ENCODE data around the gene GPATCH11. TPM values are rescaled to one million over a fixed set of nuclear protein-coding genes. Genes with fewer than 3 reads are reported as not detected.

GPATCH11 gene
- 10 to 100 TPM; 10.3 to 12.1 TPM for total RNA-seq

DNA sequence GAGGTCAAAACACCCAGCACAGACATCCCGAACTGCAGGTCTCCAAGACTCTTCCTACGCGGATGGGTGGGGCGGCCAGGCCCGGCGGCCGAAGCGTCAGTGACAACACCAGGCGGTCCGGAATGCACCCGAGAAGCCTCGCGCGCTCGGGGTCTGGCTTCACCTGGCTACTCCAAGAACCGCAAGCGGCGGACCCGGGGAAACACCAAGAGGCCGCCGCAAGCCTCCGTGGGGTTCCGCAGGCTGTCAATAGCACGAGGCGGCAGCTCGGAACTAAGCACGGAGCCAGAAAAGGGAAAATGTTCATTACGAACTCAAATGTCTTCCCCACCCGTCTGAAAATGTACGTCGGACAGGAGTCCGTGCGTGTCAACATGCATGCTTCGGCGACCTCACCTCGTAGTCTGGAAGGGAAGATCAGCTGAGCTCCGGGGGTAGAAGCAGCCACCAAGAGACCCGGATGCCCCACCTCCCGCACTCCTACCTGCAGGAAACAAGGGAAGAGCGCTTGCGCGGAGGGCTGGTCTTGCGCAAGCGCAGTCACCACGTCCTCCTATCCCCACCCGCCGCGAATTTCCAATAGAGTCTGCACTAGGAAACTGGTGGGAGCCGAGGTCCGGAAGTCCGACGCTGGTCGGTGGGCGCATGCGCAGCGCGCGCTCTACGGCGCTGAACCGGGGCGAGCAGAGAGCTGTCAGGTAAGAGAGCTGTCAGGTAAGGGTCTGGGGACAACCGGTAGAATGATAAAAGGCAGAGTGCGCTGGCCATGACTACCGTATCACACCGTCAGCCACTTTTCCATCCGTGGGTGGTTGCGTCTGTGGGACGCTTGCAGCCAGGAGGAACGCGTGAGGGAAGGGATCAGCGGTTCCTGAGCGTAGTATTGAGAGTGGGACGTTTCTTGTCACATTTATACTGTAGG lies at the start of gene GPATCH11, which contains the start of gene HEATR5B:
Gene GPATCH11, plus strand, starts transcription at position 646 of the 922 bp plus-strand sequence. CDS start 3,864 bp downstream, outside the sequence.
Gene HEATR5B, minus strand, starts transcription at position 500 of the 922 bp plus-strand sequence. CDS start 958 bp downstream, outside the sequence.
- H3K27ac Mint-ChIP-seq, result no peak within 1 kb of the TSS
- no peaks in the 10 kb centered on the region for H3K27me3 Mint-ChIP-seq
- peaks cover 23% of the 10 kb centered on the region for H3K36me3 Mint-ChIP-seq
- POLR2A ChIA-PET, result interaction anchor here (0.9 to 4.2 kb wide), 3 partner anchors 72 to 118 kb away, joined by 3 to 27 read pairs (median 5); partner anchors contain the start of genes EIF2AK2 and STRN
- H3K4me3 Mint-ChIP-seq, result no peak within 1 kb of the TSS
- peak; percentile 95 for ATAC-seq (ENCODE audit: low read depth)
- peak; percentile 89 for DNase-seq
- H3K9me3 Mint-ChIP-seq, result no peaks in the 10 kb centered on the region
- peaks cover 30% of the 10 kb centered on the region for H3K4me1 Mint-ChIP-seq

DNA sequence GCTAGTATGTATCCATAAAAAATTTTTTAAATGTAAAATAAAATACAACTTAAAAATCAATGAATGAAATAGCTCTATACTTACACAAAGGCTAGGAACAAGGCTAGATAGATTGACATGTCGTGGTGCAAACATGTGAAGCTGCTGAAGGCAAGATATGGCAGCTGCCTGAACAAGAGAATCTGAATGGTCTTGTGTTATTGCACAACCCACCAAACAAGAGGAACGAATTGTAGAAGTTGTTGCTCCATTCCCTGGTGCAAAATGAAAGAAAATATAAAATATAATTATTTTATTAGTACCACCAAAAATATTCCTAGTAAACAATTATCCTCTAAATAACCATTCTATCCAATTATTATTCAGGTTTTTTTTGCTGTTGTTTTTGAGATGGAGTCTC lies 46.5 kb upstream of the GPATCH11 start:
- H3K27ac Mint-ChIP-seq, result no peak overlapping the region
- H3K9me3 Mint-ChIP-seq, result no peaks in the 10 kb centered on the region
- no peak overlapping the region for H3K4me3 Mint-ChIP-seq
- DNase-seq, result no peak
- no peaks in the 10 kb centered on the region for H3K27me3 Mint-ChIP-seq
- H3K4me1 Mint-ChIP-seq, result no peaks in the 10 kb centered on the region
- H3K36me3 Mint-ChIP-seq, result peaks cover 11% of the 10 kb centered on the region
- POLR2A ChIA-PET, result no interaction called here
- ATAC-seq (ENCODE audit: low read depth), result no peak

DNA sequence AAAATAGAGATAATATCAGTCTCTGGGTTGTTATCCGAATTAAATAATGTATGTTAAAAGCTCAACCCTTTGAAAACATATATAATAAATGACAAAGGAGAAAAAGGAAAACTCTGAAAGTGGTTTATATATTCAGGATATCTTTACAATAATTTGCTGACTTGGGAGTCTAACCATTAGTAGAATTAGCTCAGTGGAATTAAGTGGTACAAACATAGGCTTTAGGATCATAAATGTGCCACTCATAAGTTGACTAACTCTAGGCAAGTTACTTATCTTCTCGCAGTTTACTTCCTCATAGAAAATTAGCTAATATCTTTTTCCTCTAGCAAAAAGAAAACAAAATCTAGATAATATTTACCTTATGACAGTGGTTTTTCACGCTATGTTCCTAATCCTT lies 44.7 kb upstream of the GPATCH11 start:
- POLR2A ChIA-PET, result no interaction called here
- Mint-ChIP-seq H3K9me3 (no peaks in the 10 kb centered on the region), H3K4me1 (no peaks in the 10 kb centered on the region), H3K27me3 (no peaks in the 10 kb centered on the region), H3K4me3 (no peak overlapping the region), H3K36me3 (peaks cover 12% of the 10 kb centered on the region), H3K27ac (no peak overlapping the region)
- DNase-seq, result no peak
- no peak for ATAC-seq (ENCODE audit: low read depth)

DNA sequence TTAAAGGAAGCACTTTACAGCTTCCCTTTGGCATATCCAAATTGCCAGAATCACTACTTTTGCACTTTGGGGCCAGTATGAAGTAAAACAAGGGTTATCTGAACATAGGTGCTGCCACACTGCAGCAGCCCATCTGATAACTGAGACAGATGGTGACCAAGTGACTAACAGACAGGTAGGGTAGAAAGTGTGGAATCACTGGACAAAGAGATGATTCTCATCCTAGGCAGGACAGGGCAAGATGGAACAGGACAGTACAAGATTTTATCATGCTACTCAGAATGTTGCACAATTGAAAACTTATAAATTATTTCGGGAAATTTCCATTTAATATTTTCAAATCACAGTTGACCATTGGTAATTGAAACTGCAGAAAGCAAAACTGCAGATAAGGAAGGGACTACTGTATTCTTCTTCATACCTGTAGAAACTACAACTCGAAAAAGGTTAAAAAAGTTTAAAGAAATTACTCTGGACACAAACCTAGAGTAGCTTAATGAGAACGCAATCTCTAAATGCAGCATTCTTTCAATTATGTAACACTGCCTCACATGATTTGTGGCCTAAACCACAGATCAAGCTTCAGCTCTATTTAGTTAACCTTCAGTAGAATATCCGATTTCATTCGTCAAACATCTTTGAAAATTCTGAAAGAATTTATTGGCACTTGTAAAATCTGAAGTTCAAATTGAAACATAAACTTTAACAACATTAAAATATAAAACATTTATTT lies 31.6 kb upstream of the GPATCH11 start:
- Mint-ChIP-seq H3K9me3 (no peaks in the 10 kb centered on the region), H3K27me3 (no peaks in the 10 kb centered on the region), H3K27ac (no peak overlapping the region), H3K4me1 (no peaks in the 10 kb centered on the region), H3K4me3 (no peak overlapping the region), H3K36me3 (peaks cover 18% of the 10 kb centered on the region)
- POLR2A ChIA-PET, result no interaction called here
- no peak for ATAC-seq (ENCODE audit: low read depth)
- DNase-seq, result no peak

DNA sequence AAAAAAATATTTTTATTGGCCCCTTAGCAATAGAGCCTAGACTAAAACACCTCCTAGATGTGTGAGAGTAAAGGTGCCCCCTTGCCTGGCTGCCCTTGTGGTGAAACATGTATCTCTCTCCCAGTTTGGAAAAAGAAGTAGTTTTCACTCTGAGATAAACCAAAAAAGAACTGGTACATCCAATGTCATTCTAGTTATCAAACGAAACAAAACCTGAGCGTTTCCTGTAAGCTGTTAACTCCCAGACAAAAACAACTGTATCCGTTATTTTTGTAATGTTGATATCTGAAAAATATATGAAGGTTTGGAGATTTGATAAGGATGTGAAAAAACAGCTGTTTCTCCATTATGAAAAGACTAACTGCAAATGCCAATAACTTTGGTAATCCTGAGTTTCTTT lies 24.5 kb upstream of the GPATCH11 start:
- H3K4me3 Mint-ChIP-seq, result no peak overlapping the region
- H3K36me3 Mint-ChIP-seq, result peaks cover 22% of the 10 kb centered on the region
- DNase-seq, result no peak
- no peak for ATAC-seq (ENCODE audit: low read depth)
- POLR2A ChIA-PET, result interaction anchor here (0.5 kb wide), 1 partner anchor 50 kb away, joined by 3 read pairs; no protein-coding TSS in a partner anchor
- peaks cover 4% of the 10 kb centered on the region for H3K4me1 Mint-ChIP-seq
- no peaks in the 10 kb centered on the region for H3K9me3 Mint-ChIP-seq
- H3K27ac Mint-ChIP-seq, result no peak overlapping the region
- H3K27me3 Mint-ChIP-seq, result no peaks in the 10 kb centered on the region

DNA sequence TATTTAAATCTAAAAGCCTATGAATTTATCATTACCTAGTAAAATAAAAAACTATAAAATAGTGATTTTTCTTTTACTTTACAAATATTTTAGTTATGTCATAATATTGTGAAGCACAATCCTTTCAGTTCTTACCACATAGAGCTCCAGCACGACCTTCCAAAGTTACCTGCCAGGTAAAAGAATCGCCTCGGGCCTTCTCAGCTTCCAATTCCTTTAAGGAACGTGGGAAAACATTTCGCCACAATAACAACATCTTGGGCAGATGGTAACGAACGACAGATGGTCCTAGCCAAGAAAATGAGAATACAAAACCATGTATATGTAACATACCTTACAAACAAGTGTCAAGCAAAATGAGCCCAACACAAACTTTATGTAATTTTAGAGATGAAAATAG lies 23.9 kb upstream of the GPATCH11 start:
- peaks cover 4% of the 10 kb centered on the region for H3K4me1 Mint-ChIP-seq
- no peaks in the 10 kb centered on the region for H3K9me3 Mint-ChIP-seq
- H3K27me3 Mint-ChIP-seq, result no peaks in the 10 kb centered on the region
- ATAC-seq (ENCODE audit: low read depth), result no peak
- no peak overlapping the region for H3K27ac Mint-ChIP-seq
- DNase-seq, result no peak
- H3K4me3 Mint-ChIP-seq, result no peak overlapping the region
- POLR2A ChIA-PET, result no interaction called here
- H3K36me3 Mint-ChIP-seq, result peaks cover 22% of the 10 kb centered on the region

DNA sequence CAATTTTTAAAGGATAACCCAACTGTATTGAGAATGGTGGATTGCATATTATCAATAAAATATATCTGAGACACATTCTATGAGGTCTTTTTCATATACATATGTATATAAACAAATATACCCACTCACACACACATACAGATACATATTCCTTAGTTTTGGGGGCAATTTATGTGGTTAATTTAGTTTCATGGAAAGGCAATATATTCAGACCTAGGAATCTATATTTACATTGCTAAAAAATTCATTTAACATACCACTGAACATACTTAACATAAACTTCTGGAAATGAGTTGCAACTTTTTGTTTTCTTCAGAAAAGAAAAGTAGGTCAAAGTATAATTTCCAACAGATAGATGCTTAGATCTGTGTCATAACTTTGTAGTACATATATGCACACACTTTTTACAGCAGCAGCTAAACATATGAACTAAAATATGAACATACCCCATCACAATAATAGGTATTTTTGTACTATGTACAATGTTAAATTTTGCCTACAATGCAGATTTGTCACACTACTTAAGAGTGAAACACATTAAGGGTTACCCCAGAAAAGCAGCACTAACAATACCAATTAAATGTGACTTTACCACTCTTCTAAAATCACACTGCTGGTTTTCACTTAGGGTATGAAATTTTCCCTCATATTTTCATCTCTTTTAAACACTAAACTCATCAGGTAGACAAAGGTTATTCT lies 23.2 kb upstream of the GPATCH11 start:
- Mint-ChIP-seq H3K36me3 (peaks cover 22% of the 10 kb centered on the region), H3K27ac (no peak overlapping the region), H3K27me3 (no peaks in the 10 kb centered on the region), H3K4me1 (peaks cover 4% of the 10 kb centered on the region), H3K4me3 (no peak overlapping the region), H3K9me3 (no peaks in the 10 kb centered on the region)
- ATAC-seq (ENCODE audit: low read depth) (no peak), DNase-seq (no peak)
- POLR2A ChIA-PET, result no interaction called here

DNA sequence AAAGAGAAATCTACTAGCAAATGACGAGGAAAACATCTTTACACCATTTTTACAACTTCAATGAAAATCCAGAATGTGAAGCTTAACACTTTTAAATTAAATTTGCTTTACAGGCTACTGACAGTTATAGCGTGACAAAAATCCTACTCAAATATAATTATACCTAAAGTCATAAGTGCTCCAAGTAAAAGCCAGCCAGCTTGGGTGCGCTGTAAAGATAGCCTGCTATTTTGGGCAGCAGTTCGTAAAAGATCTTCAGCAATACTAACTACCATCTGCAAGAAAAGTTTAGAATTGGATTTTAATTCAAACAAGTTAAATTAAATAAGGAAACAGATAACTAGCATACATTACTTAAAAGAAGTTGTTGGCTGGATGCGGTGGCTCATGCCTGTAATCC lies 22.5 kb upstream of the GPATCH11 start:
- POLR2A ChIA-PET, result interaction anchor here (1.4 kb wide), 1 partner anchor 12 kb away, joined by 3 read pairs; no protein-coding TSS in a partner anchor
- no peak for ATAC-seq (ENCODE audit: low read depth)
- H3K36me3 Mint-ChIP-seq, result peaks cover 23% of the 10 kb centered on the region

DNA sequence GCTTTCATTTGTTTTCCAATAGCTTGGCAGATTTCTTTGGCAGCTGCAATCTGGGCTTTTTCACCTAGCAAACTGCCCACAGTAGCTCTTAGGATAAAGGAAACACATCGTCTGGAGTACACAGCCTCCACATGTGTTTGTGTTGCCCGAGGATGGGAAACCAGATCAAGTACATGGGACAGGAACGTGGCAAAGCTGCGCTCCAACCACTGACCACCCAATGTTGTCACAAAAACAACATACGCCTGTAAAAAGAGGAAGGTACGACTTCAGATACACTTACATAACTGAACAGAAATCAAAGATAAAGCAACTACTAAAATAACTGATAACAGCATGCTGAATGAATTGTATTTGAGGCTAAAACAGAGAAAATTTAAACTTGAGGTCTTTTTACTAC lies 15.6 kb upstream of the GPATCH11 start:
- POLR2A ChIA-PET, result no interaction called here
- ATAC-seq (ENCODE audit: low read depth) (no peak), DNase-seq (no peak)
- Mint-ChIP-seq H3K4me1 (peaks cover 4% of the 10 kb centered on the region), H3K9me3 (no peaks in the 10 kb centered on the region), H3K4me3 (no peak overlapping the region), H3K36me3 (peaks cover 7% of the 10 kb centered on the region), H3K27ac (no peak overlapping the region), H3K27me3 (no peaks in the 10 kb centered on the region)

More for the DNA sequence above, 22.5 kb upstream of the GPATCH11 start:
- peaks cover 4% of the 10 kb centered on the region for H3K4me1 Mint-ChIP-seq
- no peaks in the 10 kb centered on the region for H3K27me3 Mint-ChIP-seq
- no peak for DNase-seq
- no peaks in the 10 kb centered on the region for H3K9me3 Mint-ChIP-seq
- H3K27ac Mint-ChIP-seq, result no peak overlapping the region
- H3K4me3 Mint-ChIP-seq, result no peak overlapping the region

DNA sequence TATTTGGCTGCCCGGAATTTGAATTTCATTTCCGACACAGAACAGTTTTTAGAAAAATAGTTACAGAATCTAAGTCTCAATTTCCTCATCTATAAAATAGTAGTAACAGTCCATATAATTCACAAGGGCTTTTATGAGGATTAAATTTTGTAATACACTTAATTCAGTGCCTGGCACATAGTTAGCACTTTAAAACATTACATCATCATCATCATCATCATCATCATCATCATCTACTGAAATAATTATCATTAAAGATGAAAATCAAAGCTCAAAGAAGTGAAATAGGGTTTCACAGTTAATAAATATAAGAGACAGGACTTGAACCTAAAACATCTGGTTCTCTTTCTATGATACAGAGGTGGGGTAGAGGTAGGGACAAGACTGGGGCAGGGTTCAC lies 13.4 kb upstream of the GPATCH11 start:
- no peaks in the 10 kb centered on the region for H3K9me3 Mint-ChIP-seq
- H3K27ac Mint-ChIP-seq, result no peak overlapping the region
- no peak overlapping the region for H3K4me3 Mint-ChIP-seq
- ATAC-seq (ENCODE audit: low read depth) (no peak), DNase-seq (no peak)
- peaks cover 4% of the 10 kb centered on the region for H3K4me1 Mint-ChIP-seq
- POLR2A ChIA-PET, result no interaction called here
- no peaks in the 10 kb centered on the region for H3K27me3 Mint-ChIP-seq
- peaks cover 17% of the 10 kb centered on the region for H3K36me3 Mint-ChIP-seq

DNA sequence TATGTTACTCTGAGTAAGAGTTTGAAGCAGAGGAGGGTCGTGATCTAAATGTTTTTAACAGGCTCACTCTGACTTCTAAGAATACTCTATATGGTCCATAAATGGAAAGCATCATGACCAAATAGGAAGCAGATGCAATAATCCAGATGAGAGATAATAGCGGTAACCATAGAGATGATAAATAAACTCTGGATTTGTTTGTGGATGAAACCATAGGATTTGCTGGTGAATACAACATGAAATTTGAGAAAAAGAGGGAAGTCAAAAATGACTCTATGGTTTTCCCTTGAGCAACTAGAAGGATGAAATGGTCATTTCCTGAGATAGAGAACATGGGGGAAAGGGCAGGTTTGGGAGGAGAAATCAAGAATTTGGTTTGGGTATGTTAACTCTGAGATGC lies 4.1 kb upstream of the GPATCH11 start:
- Mint-ChIP-seq H3K36me3 (peaks cover 30% of the 10 kb centered on the region), H3K27me3 (no peaks in the 10 kb centered on the region), H3K4me1 (peaks cover 28% of the 10 kb centered on the region), H3K4me3 (peak overlapping the region; percentile 30), H3K27ac (peak overlapping the region; percentile 44), H3K9me3 (no peaks in the 10 kb centered on the region)
- POLR2A ChIA-PET, result no interaction called here
- DNase-seq, result no peak
- ATAC-seq (ENCODE audit: low read depth), result no peak

DNA sequence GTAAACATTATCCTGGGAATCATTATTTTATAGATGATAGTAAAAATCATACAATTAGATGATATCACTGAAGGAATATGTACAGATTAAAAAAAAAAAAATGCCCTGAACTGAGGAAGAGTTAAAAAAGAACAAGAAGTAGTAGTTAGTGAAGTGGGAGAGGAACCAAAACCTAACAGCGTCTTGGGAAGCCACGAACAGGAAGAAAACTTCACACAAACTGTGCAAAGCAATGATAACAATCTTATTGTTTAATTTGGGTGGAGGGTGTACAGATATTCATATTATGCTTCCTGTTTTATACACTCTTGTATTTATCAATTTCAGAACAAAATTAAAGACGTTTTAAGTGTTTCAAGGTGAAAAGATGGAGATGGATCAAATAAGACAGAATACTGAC lies 3.6 kb upstream of the GPATCH11 start:
- DNase-seq (no peak), ATAC-seq (ENCODE audit: low read depth) (no peak)
- peak overlapping the region; percentile 30 for H3K4me3 Mint-ChIP-seq
- H3K27ac Mint-ChIP-seq, result peak overlapping the region; percentile 44
- peaks cover 30% of the 10 kb centered on the region for H3K36me3 Mint-ChIP-seq
- POLR2A ChIA-PET, result no interaction called here
- no peaks in the 10 kb centered on the region for H3K9me3 Mint-ChIP-seq
- H3K4me1 Mint-ChIP-seq, result peaks cover 28% of the 10 kb centered on the region
- H3K27me3 Mint-ChIP-seq, result no peaks in the 10 kb centered on the region

DNA sequence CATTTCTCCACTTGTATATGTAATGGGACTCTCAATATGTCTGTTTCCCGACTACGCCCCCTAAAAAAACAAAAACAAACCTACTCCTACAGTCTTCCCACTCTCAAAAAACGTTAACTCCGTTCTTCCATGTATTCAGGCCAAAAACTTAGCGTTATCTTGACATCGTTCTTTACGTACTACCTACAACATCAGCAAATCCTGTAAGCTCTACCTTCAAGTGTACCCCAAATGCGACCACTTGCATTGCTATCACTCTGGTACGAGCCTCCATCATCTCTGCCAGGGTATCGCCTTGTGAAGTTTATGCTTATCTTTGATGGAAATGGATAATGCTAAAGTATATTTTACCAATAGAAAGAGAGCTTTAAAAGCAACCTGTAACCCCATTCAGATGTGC lies 479 bp downstream of the GPATCH11 start:
- H3K4me3 Mint-ChIP-seq, result no peak overlapping the region
- POLR2A ChIA-PET, result interaction anchor here (0.9 to 4.2 kb wide), 3 partner anchors 72 to 118 kb away, joined by 3 to 27 read pairs (median 5); partner anchors contain the start of genes EIF2AK2 and STRN
- H3K27me3 Mint-ChIP-seq, result no peaks in the 10 kb centered on the region
- DNase-seq (no peak), ATAC-seq (ENCODE audit: low read depth) (no peak)
- peaks cover 29% of the 10 kb centered on the region for H3K4me1 Mint-ChIP-seq
- no peaks in the 10 kb centered on the region for H3K9me3 Mint-ChIP-seq
- peaks cover 22% of the 10 kb centered on the region for H3K36me3 Mint-ChIP-seq
- no peak overlapping the region for H3K27ac Mint-ChIP-seq

All from activated naive CD8-positive, alpha-beta T cell treated with anti-CD3 and anti-CD28 coated beads, Interleukin-2, amount 10 ng/mL, durations not matched to agents 7 days and 5 days (primary cell).